GM19452 (cell line): ENCODE results near the gene VWC2L.

Experiments used
- ATAC-seq: cut with Tn5 transposase; IDR thresholded peaks from one replicate; pipeline ENCODE4 v1.9.1; 2021; ENCODE audit not compliant: unreplicated experiment

The VWC2L gene

DNA sequence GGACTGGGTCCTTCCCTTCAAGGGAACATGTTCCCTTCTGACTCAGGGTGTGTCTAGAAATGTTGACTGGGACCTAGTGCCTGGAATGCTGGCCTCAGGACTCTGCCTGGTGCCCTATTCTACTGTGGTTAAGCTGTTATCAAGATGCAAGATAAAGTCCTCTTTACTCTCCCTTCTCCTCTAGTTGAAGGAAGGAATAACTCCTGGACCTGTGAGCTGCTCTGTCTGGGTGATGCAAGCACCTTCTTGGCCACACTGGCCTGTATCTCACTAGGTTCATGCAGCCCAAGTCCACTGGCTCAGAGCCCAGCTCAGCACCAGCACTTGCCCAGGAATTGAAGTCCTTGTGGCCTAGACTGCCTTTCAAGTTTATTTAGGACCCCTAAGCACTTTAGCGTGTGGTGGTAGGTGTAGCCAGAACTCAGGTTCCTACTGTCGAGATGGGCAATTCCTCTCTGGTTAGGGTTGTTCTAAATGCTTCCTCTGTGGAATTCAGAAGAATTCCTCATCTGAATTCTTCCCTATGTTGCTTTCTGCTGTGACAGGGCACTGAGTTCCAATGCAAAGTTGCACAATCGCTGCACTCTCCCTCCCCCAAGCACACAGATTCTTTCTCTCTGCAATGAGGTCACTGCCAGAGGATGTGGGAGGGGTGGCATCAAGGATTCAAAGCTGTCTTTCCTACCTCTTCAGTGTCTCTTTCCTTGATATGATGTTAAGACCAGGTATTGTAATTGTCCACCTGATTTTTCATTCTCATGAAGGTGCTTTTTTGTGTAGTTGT, 54.7 kb downstream of the VWC2L start:
- no peak for ATAC-seq

DNA sequence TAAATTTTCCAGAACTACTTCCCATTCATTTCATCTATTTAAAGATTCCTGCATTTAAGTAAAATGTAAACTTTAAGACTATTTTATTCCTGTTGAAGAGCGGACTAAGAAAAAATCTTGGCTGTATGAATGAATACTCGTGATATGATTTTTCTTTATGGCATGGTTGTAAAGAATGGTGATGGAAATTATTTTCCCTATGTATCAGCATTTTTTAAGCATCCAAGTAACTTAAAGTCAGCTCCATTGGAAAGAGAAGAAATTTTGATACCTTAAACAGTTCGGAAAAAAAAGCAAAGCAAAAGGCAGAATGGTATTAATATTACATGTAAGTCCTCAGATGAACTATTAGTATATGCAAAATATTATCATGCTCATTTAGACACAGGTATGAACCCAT, 58.9 kb downstream of the VWC2L start:
- no peak for ATAC-seq

DNA sequence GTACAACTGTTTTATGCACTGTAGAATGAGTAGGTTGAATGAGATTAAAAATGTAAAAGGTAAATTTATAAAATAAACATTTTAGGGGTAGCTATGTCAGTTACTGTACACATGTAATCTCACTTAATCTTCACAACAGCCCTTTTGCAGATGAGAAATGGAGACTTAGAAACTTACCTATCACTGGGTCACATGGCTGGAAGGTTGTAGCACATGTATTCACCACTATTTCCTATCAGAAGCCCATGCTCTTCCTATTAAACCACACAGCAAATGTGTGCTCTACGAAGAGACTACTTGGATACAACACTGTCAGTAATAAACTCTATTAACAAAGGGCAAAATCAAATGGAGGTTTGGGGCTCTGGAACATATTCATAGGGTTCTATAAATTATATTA, 60.5 kb downstream of the VWC2L start:
- ATAC-seq, result no peak

DNA sequence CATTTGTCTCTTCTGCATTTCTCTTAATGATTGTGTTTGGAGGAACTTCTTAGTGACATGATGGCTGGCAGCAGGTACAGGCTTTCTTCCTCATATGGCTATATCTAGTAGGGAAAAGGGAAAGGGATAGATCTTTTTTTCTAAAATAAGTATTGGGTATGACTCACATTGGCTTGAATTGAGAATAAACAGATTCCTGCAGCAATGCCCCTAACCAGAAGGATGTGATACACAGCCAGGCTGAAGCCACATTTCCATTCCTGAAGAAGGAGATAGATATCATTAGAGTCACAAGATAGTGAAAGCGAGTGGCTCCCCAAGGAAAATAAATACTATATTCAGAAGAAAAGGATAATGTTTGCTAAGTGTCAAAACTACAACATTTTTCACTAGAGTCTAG, 61.1 kb downstream of the VWC2L start:
- ATAC-seq, result no peak

DNA sequence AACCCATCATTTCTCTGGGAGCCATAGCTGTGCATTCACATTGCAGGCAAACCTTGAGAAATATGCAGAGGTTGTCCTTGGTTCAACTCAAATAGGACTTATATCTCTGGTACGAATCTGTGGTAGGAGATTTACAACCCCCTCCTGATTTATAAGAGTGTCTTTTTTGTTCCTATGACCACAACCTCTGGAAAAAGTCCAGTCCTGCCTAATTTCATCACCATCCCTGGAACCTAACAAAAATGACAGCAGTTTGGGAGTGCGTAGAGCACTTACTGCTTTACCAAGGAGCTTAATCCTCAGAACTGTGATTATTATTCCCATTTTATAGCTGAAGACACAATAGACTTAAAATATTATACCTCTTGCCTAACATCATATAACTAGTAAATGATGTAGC, 66.5 kb downstream of the VWC2L start:
- ATAC-seq, result no peak

DNA sequence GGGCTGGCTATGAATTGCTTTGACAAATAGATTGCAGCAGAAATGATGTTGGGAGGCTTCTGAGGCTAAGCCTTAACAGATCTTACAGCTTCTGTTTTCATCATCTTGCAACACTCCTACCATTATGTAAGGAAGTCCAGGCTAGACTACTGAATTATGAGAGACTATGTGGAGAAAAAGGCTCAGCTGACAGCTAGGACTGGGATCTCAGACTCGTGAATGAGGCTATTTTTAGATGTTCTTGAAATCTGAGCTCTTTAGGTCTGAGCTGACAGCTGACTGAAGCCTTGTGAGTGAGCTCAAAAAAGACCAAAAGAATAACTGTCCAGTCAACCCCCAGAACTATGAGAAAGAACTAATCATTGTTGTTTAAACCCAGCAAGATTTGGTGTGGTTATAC, 70.3 kb downstream of the VWC2L start:
- ATAC-seq, result no peak

DNA sequence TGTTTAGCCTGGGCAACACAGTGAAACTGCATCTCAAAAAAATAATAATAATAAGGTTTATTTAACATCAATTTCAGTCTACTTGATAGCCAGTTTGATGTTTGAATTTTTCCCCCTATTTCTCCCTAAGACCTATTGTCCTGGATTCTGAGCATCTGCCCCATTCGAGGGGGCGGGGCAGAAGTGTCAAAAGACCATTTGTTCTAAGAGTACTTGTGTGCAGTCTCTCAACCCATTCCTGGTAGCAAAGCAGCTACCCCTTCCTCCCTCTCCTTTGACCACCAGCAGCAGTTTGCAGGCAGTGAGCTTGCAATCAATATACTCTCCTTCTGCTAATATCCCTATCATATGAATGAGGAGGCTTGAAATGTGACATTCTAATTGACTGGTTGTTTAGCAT, 71.9 kb downstream of the VWC2L start:
- no peak for ATAC-seq

DNA sequence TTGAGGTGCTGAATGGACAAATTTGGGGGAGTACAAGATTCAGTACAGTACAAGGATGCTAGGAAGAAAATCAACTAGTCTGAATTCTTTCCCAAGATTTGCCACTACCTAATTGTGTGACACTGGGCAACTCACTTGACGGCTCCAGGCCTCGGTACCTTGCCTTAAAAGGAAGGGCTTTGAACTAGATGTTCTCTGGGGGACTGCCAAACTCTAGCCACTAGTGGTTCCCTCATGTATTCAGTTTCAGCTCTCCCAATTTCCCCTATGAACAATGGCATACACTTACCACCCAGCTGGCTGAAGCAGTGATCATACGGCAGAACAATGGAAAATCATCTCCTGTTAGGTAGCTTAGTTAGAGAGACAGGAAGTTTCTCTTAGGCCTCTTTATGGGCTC, 73.4 kb downstream of the VWC2L start:
- no peak for ATAC-seq

DNA sequence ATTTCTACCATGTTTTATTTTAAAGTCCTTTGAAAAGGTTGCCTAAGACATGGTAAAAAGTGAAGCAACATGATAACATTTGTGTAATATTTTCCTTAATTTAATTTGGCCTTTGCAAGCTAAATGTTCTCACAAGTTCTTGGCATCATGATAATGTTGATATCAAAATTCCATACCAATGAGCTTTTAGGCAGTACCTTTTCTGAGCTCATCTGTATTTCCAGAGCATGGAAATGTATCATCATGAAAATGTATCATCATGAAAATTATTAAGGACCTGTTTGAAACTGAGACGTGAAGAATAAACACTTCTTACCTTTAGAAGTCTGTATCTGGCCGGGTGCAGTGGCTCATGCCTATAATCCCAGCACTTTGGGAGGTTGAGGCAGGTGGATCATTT, 73.8 kb downstream of the VWC2L start:
- no peak for ATAC-seq

DNA sequence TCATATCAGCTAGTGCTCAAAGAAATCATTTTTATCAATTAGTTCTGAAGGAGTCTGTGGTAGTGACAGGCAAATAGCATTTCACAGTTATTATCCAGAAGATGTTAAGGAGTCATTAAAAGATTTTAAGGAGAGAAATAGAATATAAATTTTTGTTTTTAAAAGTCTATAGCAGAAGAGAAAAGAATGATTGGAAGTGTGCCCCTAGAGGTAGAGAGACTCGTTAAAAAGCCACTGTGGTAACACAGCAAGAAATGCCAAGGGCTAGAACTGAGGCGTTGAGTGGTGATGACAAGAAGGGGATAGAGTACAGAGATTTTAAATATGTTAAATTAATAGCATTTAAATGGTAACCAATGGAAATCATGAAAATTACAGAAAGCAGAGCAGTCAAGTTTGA, 78.3 kb downstream of the VWC2L start:
- no peak for ATAC-seq

DNA sequence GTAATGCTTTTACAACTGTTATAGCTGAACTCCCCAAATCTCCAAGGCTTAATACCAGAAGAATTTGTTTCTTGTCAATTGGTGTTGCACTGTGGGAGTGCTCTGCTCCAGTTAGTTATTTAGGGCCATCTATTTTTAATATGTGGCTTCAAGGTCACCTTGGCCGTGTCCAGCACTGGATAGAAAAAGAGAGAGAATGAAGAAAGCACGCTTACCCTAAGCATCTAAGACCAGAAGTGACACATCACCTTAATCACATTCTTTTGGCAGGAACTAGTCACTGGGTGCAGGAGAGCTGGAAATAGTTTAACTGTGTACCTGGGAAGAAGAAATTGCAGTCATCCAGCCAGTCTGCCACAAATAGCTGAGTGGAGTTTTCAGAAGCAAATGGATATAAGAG, 78.8 kb downstream of the VWC2L start:
- no peak for ATAC-seq

DNA sequence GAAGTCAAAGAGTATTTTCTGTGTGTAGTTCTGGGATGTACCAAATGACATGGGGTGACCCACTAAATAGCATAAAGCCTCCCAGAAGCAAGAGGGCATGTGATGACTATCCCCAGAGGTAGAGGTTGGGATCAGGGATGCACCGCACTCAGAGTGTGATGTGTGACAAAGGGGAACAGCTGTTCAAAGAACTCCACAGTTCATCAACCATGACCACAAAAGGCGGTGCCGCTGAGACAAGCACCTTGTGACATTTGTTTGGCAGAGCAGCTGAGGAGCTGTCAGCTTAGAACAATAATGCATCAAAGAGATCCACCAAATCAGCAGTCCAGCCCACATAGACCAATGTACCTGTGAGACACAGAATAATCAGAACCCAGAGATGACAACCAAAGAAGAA, 81.3 kb downstream of the VWC2L start:
- ATAC-seq, result no peak

DNA sequence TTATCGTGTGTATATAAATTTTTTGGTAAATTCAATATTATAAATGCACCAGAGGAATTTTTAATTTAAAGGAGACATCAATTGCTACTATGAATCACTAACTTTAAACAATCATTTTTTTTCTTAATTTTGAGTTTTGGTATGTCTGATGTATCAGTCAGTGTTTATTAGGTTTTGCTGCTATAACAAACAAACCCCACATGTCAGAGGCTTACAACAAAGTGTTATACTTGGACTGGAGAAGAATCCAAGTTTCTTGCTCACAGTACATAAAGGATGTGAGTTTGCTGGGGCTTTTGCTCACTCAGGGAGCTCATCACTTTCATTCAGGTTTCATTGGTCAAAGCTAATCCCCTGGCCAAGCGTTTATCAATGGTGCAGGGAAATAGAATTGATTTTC, 81.8 kb downstream of the VWC2L start:
- ATAC-seq, result no peak

DNA sequence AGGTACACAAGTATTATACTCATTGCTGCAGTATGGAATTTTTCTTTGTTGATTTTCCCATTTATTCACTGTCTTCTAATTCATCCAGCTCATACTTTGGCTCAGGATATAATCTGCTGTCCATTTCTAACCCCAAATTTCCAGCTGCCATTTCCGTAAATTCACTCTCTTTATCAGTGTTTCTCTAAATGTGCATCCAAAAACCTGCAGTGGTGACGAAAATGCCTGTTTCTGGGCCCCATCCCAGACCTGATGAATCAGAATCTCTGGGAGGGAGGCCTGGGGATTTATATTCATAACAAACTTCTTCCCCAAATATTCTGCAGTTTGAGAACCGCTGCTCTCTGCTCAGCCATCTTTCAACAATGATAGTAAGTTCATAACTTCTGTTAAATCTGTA, 86.6 kb downstream of the VWC2L start:
- no peak for ATAC-seq

DNA sequence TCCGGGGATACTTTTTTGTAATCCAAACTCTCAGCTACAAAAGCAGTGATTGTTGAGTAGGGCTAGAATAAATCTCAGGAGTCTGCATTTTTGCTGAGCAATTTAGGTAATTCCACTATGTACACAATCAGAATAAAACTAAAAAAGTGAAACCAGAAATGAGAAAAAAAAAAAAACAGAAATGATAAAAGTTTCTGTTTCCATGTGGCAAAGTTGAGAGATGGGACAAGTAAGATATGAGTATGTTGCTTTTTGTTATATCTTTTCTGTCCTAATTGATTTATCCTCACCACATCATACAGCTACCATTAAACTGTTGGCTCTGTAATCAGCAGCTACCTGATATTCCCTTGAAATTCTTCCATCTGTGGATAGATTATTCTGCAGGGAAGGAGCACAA, 92.7 kb downstream of the VWC2L start:
- ATAC-seq, result no peak

DNA sequence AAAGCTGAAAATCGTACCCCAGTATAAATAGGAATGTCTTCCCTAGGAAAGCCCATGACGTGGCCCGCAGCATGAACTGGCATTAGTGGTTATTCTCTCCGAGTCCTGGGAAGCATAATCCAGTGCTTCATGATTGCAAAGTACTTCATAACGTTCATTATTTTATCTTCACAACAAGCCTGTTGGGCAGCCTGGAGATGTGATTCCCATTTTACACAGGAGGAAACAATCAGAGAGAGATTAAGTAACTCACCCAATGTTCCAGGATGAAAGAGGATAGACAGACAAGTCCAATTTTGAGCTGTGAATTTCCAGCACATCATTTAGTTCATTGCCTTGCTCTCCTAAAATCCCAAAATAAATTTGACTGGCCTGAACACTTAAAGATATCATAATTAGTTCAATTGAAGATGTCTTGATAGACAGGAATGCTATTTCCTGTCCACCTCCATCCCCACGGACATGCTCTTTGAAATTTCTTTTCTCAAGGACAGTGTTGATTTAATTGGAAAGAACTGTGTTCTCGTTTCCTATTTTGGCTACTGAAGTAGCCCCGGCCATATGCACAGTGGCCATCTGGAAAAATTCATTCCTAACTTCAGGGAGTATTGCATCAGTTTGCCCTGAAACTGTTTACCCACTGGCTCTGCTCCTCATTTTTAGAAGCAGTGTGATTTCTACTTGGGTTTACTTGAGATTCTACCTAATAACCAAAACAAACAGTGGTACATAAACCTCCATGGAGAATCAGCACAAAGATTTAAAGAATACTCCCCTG, 93.9 kb downstream of the VWC2L start:
- ATAC-seq, result no peak

DNA sequence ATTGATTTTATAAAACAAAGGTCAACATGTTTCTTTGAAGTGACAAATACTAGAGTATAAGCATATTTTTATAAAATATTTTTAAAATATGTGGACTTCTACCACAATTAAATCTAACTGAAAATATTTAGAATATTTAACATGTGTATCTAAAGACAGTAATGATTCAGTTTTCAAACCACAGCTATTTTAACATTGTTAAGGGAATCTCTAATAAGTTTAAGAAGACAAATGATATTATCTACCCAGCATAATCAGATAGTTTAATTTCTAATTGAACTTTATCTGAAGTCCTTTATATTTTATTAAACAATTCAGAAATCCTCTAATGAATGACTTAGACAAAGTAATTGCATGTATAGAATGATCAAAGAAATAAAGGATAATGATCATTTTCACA, 96.2 kb downstream of the VWC2L start:
- ATAC-seq, result no peak

DNA sequence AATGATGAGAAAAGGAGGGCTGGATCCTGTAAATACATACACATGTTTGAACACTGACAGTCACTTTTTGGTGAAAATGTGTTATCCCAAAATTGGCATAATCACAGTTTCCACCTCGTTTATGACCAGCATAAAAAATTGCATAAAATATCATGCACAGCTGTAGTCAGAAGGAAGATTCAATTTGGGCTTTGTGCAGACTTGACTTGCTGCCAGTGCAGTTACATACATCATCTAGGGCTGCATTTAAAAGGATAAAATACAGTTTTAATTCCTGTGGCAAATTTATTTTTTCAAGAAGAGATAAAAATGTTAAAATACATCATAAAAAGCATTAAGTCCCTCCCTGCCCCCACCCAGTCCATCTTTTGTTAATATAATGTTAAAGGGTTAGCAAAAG, 103.8 kb downstream of the VWC2L start:
- no peak for ATAC-seq

DNA sequence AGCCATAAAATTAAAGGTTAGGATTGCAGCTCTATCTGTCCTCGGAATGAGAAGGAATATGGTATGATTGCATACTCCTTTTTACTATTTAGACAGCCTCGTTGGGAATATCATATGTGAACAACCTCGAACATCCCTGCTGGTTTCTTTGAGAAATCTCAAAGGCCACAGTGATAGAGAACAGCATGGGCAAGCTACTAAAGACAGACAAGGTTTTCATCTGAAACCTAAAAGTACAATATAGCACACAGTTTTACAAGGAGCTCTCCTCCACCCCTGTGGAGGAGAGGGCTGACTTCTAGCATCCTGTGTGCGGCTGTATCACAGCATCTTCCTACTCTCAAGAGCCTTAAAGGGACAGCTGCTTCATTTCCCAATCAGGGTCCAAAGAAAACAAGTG, 104.3 kb downstream of the VWC2L start:
- ATAC-seq, result no peak

DNA sequence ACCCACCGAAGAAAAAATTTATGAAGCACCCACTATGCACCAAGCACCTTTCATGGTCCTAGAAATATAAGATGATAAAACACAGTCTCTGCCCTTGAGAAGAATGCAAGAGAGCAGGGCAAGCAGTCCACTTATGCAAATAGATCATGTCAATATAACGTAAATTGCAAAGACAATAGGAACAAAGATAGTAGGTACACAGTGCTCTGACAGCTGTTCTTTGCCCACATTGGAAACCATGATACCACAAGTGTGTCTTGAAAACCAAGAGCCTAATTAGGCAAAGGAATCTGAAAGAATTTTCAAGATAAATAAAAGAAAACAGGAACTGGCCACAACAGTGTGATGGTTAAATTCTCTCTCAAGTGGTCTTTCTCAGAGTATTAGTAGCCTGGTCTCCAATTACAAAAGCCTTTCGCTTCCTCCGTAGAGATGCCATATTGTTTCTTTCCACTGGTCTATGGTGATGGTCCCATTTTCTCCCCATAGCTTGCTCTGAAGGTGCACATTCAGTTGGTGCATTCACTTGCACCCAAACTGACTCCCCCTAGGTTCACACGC, 108.5 kb downstream of the VWC2L start:
- ATAC-seq, result no peak

DNA sequence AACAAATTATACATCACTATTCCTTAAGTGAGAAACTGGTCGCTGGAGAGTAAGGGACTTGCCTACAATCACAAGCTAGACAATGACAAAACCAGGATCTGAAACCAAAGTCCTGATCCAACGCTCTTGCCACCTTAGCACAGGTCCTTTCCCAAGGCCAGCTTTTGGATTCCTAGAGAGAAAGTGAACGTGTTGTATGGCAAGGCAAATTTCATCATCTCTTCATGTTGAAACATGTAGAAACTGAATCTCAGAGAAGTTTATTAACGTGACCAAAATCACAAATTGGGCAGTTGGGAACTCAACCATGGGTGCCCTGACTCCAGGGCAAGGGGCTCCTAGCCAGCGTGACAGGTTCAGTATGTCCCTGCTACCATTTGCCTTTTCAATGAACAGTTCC, 118.2 kb downstream of the VWC2L start:
- ATAC-seq, result no peak

DNA sequence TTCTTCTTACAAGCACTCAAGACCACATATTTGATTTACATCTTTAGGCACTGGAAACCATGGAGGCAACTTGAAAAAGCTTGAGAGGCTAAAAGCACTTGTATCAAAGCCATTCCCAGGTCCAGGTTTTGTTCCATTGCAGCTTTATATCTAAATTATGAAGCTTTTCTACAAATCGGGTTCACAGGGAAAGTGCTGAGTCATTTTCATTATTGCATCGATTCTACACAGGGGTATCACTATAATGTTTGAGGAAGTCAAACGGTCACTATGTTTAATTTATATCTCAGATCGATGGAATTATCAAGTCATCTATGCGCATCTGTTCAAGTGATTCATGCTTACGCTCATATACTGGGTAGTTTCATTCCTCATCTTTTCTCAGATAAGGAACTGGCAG, 118.7 kb downstream of the VWC2L start:
- ATAC-seq, result no peak
